ENCODE data around the gene LRRN2.
"Not testable (repeated sequence)": the region's sequence is repeated elsewhere in the genome, so short reads cannot be mapped to it uniquely, and the experiment has no call there.

Gene LRRN2

GRCh38 chr1:204685236-204686006, at the start of gene LRRN2:
TSS of gene LRRN2 (minus strand) at chr1:204685738. CDS start at chr1:204619992, 65,746 bp downstream.
- DNase-seq: peak; percentile 3

DNA sequence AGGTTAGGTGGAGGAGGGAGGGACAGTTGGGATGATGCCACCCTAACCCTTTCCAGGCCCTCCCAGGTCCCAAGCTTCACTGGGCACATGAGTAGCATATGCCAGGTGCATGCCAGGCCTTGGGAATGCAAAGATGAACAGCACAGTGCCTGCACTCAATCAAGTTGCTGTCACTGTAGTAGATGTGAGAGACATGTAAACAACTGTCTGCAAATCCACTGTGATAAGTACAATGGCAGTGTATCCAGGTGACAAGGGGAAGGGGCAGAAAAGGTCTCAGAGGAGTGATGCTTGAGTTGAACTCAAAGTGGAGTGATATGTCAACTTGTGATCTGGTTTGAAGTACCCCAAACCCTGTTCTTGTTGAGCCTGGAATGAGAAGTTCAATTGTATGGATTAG, 49.5 kb upstream of the LRRN2 start:
- peak; percentile 49 for DNase-seq

DNA sequence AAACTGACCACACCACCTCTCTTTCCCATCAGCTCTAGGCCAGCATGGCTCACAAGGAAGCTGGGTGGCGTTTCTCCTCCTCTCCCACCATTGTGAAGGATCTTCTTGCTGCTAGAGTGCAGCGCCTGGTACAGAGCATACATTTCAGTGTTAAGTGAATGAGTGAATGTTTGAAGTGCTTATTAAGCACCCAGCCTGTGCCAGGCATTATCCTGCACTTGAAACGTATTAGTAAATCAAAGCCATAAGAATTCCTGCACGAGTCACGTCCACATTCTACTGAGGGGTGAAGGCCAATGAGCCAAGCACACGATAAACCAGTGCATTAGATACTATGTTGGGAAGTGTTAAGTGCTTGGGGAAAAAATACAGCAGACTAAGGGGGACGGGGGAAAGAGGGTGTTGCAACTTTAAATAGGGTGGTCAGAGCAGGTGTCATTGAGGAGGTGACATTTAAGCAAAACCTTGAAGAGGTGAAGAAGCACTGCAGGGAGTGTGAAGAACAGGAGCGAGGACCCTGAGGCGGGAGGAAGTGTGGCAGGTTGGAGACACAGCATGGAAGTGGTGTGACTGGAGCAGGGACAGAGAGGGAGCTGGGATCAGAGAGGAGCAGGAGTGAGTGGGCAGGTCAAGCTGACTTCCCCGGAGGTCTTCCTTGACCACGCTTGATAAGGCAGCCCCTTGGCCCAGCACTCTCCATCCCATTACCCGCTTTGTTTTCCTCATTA, 48.5 kb upstream of the LRRN2 start:
- DNase-seq: no peak

- no peak for DNase-seq
These were observed 47.8 kb upstream of the LRRN2 start for GRCh38 chr1:204733289-204733688.

- no peak for DNase-seq
These were observed 46.5 kb upstream of the LRRN2 start for GRCh38 chr1:204731985-204732575.

GRCh38 chr1:204731509-204731908, 46.0 kb upstream of the LRRN2 start:
- DNase-seq: no peak

GRCh38 chr1:204730826-204731459, 45.4 kb upstream of the LRRN2 start:
- DNase-seq: no peak

- no peak for DNase-seq
These were observed 44.0 kb upstream of the LRRN2 start for GRCh38 chr1:204729516-204729915.

- DNase-seq: no peak
These were observed 42.9 kb upstream of the LRRN2 start for GRCh38 chr1:204728456-204728855.

DNA sequence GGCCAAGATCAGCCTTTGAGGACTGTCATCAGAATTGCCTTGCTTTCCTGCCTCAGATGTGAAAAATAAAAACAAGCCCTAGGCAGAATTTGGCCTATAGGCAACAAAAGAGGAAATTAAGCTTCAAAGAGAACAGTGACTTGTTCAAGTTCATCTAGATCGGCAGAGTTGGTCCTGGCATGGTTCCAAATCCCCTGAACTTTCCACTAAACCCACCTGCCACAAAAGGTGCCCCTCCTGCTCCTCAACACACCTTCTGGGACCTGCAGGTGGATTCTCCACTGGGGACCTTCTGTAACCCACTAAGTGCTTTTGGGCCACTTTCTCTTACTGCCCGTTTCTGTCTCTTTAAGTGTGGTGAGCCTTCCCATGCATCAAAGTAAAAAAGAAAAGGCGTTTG, 42.5 kb upstream of the LRRN2 start:
- DNase-seq: no peak

- not testable (repeated sequence) for DNase-seq
These were observed 41.9 kb upstream of the LRRN2 start for GRCh38 chr1:204727438-204727837.

DNA sequence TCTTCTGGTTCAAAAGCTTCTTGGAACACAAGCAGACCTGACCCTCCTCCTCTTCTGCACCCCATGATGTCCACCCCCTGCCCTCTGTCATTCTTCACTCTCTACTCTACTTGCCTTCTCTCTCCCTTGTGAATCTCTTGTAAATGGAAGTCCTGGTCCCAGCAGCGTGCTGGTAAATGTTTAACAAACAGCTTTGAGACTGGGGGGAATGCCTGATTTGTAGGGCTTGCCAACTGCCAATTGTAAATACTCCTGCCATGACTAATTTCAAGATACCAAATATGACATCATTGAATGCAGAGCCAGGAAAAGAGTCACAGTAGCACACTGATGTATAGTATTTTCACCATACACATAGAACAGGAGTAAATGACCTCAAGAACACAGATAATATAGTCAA, 40.9 kb upstream of the LRRN2 start:
- peak; percentile 52 for DNase-seq

- DNase-seq: peak; percentile 78
These were observed 40.4 kb upstream of the LRRN2 start for GRCh38 chr1:204725821-204726448.

DNA sequence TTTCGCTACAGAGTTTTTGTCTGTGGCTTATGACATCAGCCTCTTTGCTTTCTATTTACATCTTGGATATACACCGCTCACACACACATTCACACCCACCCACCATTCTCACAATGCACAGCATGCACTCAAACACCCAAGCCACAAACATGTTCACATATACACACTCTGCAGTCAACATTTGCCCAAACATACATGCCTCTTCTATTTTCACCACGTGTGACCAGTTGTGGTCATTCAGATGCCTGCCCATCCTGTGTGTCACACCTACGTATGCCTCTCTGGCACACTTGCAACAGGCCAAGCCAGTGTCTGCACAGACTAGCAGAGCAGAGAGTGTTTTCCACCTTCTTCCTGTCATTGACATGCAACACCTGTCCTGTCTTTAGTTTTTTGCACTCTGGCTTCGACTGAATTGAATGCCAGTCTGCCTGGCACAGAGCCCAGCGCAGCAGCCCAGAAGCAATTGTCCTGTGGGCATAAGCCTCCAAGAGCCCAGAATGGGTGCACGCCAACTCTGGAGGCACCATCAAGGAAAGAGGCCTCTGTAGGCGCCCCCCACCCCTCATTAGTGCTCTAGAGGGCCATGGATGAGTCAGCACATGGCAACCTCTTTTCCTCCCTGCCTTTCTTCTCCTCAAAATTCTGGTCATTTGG, 37.7 kb upstream of the LRRN2 start:
- peak; percentile 93 for DNase-seq

GRCh38 chr1:204721373-204722055, 36.0 kb upstream of the LRRN2 start:
- DNase-seq: no peak

DNA sequence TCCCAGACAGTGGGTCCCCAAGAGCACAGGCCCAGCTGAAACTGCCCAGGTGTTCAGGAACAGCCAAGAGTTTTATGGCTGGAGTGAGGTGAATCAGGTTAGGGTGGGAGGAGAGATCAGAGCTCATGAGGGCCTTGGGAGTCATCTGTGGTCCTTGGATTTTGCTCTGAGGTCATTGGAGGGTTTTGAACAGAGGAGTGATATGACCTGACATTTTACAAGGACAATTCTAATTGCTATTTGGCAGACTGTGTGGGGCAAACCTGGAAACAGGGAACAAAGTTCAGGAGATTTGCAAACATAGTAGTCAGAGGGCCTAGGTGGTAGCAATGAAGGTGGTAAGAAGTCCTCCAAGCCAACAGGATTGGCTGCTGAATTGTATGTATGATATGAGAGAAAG, 31.1 kb upstream of the LRRN2 start:
- no peak for DNase-seq

GRCh38 chr1:204714861-204715511, 29.4 kb upstream of the LRRN2 start:
- DNase-seq: no peak

GRCh38 chr1:204714194-204714860, 28.8 kb upstream of the LRRN2 start:
- DNase-seq: no peak

- DNase-seq: no peak
These were observed 28.0 kb upstream of the LRRN2 start for GRCh38 chr1:204713541-204713940.

DNA sequence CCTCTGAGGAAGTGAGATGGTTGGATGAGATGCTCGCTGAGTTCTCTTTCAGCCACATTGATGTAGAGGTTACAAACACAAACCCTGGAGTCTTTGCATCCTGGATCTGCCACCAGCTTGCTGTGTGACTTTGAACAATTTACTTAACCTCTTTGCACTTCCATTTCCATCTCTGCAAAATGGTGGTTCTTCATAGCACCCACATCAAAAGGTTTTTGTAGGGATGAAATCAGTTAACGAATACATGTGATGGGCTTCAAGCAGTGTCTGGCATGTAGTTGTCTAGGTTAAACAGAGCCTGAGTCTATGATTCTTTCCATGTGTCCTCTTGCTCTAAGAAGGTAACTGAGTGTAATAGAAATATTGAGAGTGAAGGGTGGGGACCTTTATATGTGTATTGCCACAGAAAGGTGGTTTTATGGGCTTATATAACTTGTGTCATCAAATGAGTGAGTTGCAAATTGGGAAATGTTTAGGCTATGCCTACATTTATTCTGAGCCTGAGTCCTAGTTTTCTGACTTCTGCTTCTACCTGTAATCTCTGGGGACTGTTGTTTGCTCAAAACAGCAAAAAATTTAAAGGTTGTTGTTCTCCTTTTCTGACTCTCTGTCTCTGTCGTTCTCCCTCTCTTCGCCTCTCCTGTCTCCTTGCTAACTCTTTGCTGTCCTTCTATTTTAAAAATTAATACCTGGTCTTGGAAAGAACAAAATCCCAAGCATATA, 27.3 kb upstream of the LRRN2 start:
- DNase-seq: no peak

Data from NCI-H2029 (cell line).